T-cell (primary cell): ENCODE results near the gene CXCR6. TPM values are rescaled to one million over a fixed set of nuclear protein-coding genes. Genes with fewer than 3 reads are reported as not detected.
"Not testable (repeated sequence)": the region's sequence is repeated elsewhere in the genome, so short reads cannot be mapped to it uniquely, and the experiment has no call there.

Source experiments
- ATAC-seq, 4 experiments: fragments of 200-7000 bp in 3 of 4; fragments of 150-1000 bp in 1 of 4; cut with Tn5 transposase; replicated peaks in 1 of 4; 1 replicate in 3 of 4; 2 replicates in 1 of 4; pipeline ENCODE4 v1.10.0; 2021; ENCODE audit warnings: moderate library complexity in 3 of 4, mild to moderate bottlenecking in 2 of 4, moderate number of reproducible peaks in 1 of 4
- CTCF ChIA-PET, 2 donors: fragments of 300-600 bp; sonication (Branson Sonifier 250); formaldehyde crosslinking; loops; one replicate each; lab custom pipeline; 2022; ENCODE audit warnings: antibody characterized with exemption in 2 of 2; lab: Charles Lee
- POLR2A ChIA-PET, 2 donors: fragments of 300-600 bp; sonication (Branson Sonifier 250); formaldehyde crosslinking; loops; one replicate each; lab custom pipeline; 2022; ENCODE audit warnings: antibody characterized with exemption in 2 of 2; lab: Charles Lee
- DNase-seq, 35 experiments: peaks; one replicate each; pipeline versions ENCODE4 v3.0.0 to v3.0.0-alpha.2; 2013 to 2023
- H3K27ac ChIP-seq: one replicate; pipeline ENCODE4 v1.5.1; 2013; ENCODE audit warnings: low read length
- H3K27me3 ChIP-seq, 2 experiments: replicated peaks in 1 of 2; 1 replicate in 1 of 2; 2 replicates in 1 of 2; pipeline versions ENCODE4 v1.6.1 to v1.7.0; 2013; ENCODE audit warnings: low read length in 1 of 2, mixed read lengths in 1 of 2; ENCODE audit not compliant: control insufficient read depth in 2 of 2, insufficient read depth in 2 of 2; ENCODE audit errors: extremely low read depth in 1 of 2
- H3K36me3 ChIP-seq, 2 donors: 1 replicate in 1 of 2; 2 replicates in 1 of 2; pipeline versions ENCODE4 v1.6.1 to v1.7.0; 2013; ENCODE audit warnings: low read length in 1 of 2; ENCODE audit not compliant: control insufficient read depth in 2 of 2, insufficient read depth in 1 of 2; ENCODE audit errors: extremely low read depth in 1 of 2
- H3K4me1 ChIP-seq, 2 experiments: 1 replicate in 1 of 2; 2 replicates in 1 of 2; pipeline versions ENCODE4 v1.6.1 to v1.7.0; 2013; ENCODE audit warnings: low read length in 2 of 2, mixed read lengths in 1 of 2; ENCODE audit not compliant: insufficient read depth in 2 of 2, control insufficient read depth in 1 of 2; ENCODE audit errors: extremely low read depth in 1 of 2
- H3K4me3 ChIP-seq, 2 donors: 1 replicate in 1 of 2; 2 replicates in 1 of 2; pipeline versions ENCODE4 v1.5.1 to v1.7.0; 2013; ENCODE audit warnings: mild to moderate bottlenecking in 2 of 2, low read length in 1 of 2, moderate library complexity in 1 of 2; ENCODE audit not compliant: control insufficient read depth in 1 of 2; ENCODE audit errors: extremely low read depth in 1 of 2
- H3K9me3 ChIP-seq: 2 replicates; pipeline ENCODE4 v1.7.0; 2013
- H3K27ac Mint-ChIP-seq, 2 donors: one replicate each; pipeline ENCODE4 v1.8.0; 2020 to 2021; ENCODE audit warnings: mild to moderate bottlenecking in 2 of 2, mixed read lengths in 2 of 2
- H3K27me3 Mint-ChIP-seq, 2 donors: one replicate each; pipeline ENCODE4 v1.8.0; 2021 to 2022; ENCODE audit warnings: mixed read lengths in 2 of 2
- H3K36me3 Mint-ChIP-seq: one replicate; pipeline ENCODE4 v1.8.0; 2021; ENCODE audit warnings: mixed read lengths
- H3K4me1 Mint-ChIP-seq, 3 donors: one replicate each; pipeline ENCODE4 v1.8.0; 2020 to 2022; ENCODE audit warnings: mixed read lengths in 3 of 3, mild to moderate bottlenecking in 1 of 3
- H3K4me3 Mint-ChIP-seq, 3 donors: one replicate each; pipeline ENCODE4 v1.8.0; 2020 to 2022; ENCODE audit warnings: mild to moderate bottlenecking in 3 of 3, mixed read lengths in 3 of 3, moderate library complexity in 3 of 3
- H3K9me3 Mint-ChIP-seq, 3 donors: one replicate each; pipeline ENCODE4 v1.8.0; 2020 to 2022; ENCODE audit warnings: mixed read lengths in 3 of 3
- WGBS: methylation state at CpG from one replicate; pipeline ENCODE4 v1.1.5; 2013; ENCODE audit warnings: missing lambda C conversion rate; ENCODE audit not compliant: insufficient coverage; 5-methylcytosine and 5-hydroxymethylcytosine counted together
- total RNA-seq, 35 experiments: library from RNA in 6 of 35; stranded (reverse) in 6 of 35; fragments of 120-200 nt in 1 of 35; gene quantifications; one replicate each; pipeline versions ENCODE4 v1.2.1 to v1.2.4 and lab custom pipeline; 2013 to 2026

CXCR6 gene
- total RNA-seq, 5 donors from 2014 or later (not counting 1 experiment from before 2014, with no cell fraction given) = 2.0 to 14.7 (median 3.7) TPM

DNA sequence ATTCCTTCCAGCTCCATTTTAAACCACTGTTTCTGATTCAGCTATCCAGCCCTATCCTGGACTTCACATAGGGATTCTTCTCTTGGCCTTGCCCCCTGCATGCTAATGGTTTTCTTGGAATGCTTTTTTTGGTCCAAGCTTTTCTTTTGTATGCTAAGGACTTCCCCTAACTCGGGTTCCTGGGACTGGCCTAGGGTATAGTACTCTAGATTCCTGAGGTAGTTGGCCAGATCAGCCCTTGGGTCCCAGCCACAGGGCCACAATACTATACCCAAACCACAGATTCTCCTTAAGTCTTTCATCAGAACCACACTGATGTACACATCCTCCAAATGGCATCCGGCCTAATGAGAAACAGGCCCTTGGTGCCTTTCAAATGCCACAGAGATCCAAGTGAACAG, 49.6 kb downstream of the CXCR6 start:
- Histone ChIP-seq H3K4me3 (peak overlapping the region in 1 of 2 donors; percentile 1), H3K27me3 (peaks cover 0 to 3% of the 10 kb centered on the region in 2 experiments), H3K9me3 (no peaks in the 10 kb centered on the region), H3K27ac (peak overlapping the region; percentile 46), H3K36me3 (peaks cover 0 to 14% of the 10 kb centered on the region in 2 donors), H3K4me1 (peaks cover 15 to 78% of the 10 kb centered on the region in 2 experiments)
- POLR2A ChIA-PET = interaction anchor here in 1 of 2 donors (0.9 kb wide), 1 partner anchor 10 kb away, joined by 4 read pairs; no protein-coding TSS in a partner anchor
- 63% methylated on average over 1 of the region's 2 CpGs for WGBS
- Mint-ChIP-seq H3K4me1 (peaks cover 53 to 74% (median 74%) of the 10 kb centered on the region in 3 donors), H3K9me3 (no peaks in the 10 kb centered on the region), H3K27ac (peak overlapping the region; percentile 44 to 85), H3K4me3 (peak overlapping the region; percentile 7 to 82 (median 56)), H3K27me3 (no peaks in the 10 kb centered on the region), H3K36me3 (peaks cover 23% of the 10 kb centered on the region)
- ATAC-seq (no peak), DNase-seq (no peak)
- CTCF ChIA-PET = interaction anchor here in 1 of 2 donors (0.7 to 0.9 kb wide), 2 partner anchors 83 to 86 kb away, joined by 3 read pairs; no protein-coding TSS in a partner anchor

- DNase-seq (peak in 22 of 35 experiments; percentile 3 to 57 (median 22)), ATAC-seq (peak; percentile 11 to 36 (median 26))
- Mint-ChIP-seq H3K36me3 (peaks cover 20% of the 10 kb centered on the region), H3K27ac (peak overlapping the region; percentile 79 to 85), H3K9me3 (no peaks in the 10 kb centered on the region), H3K4me1 (peaks cover 46 to 68% (median 67%) of the 10 kb centered on the region in 3 donors), H3K27me3 (no peaks in the 10 kb centered on the region), H3K4me3 (peak overlapping the region; percentile 56 to 82 (median 58))
- H3K4me3 ChIP-seq = peak overlapping the region in 1 of 2 donors; percentile 6
- CTCF ChIA-PET = interaction anchor here (0.6 to 2.3 kb wide), 13 partner anchors 13 to 85 kb away, joined by 3 to 10 read pairs (median 4); partner anchors contain the start of gene CXCR6 (in 1 of the 2)
- 28% methylated on average over 2 of the region's 3 CpGs for WGBS
- H3K27ac ChIP-seq = peak overlapping the region; percentile 68
- peaks cover 0 to 11% of the 10 kb centered on the region in 2 donors for H3K36me3 ChIP-seq
- peaks cover 0 to 3% of the 10 kb centered on the region in 2 experiments for H3K27me3 ChIP-seq
- POLR2A ChIA-PET = interaction anchor here (0.6 to 1.5 kb wide), 5 partner anchors 8 to 300 kb away, joined by 3 to 8 read pairs (median 4); no protein-coding TSS in a partner anchor
- peaks cover 15 to 71% of the 10 kb centered on the region in 2 experiments for H3K4me1 ChIP-seq
- no peaks in the 10 kb centered on the region for H3K9me3 ChIP-seq
Measured at GRCh38 chr3:45993421-45994027, 50.3 kb downstream of the CXCR6 start.

- DNase-seq (peak; percentile 17 to 82 (median 47)), ATAC-seq (peak; percentile 6 to 32 (median 18))
- Mint-ChIP-seq H3K4me3 (peak overlapping the region; percentile 82 to 90 (median 84)), H3K27ac (peak overlapping the region; percentile 90 to 93), H3K27me3 (peaks cover 1% of the 10 kb centered on the region in 2 donors), H3K36me3 (peaks cover 17% of the 10 kb centered on the region), H3K4me1 (peaks cover 39 to 57% (median 56%) of the 10 kb centered on the region in 3 donors), H3K9me3 (no peaks in the 10 kb centered on the region)
- POLR2A ChIA-PET = interaction anchor here in 1 of 2 donors (0.6 to 1.5 kb wide), 3 partner anchors 50 to 74 kb away, joined by 3 to 8 read pairs (median 4); no protein-coding TSS in a partner anchor
- Histone ChIP-seq H3K9me3 (no peaks in the 10 kb centered on the region), H3K27ac (peak overlapping the region; percentile 95), H3K4me1 (peaks cover 15 to 62% of the 10 kb centered on the region in 2 experiments), H3K4me3 (peak overlapping the region; percentile 72 to 95), H3K27me3 (peaks cover 0 to 6% of the 10 kb centered on the region in 2 experiments), H3K36me3 (peaks cover 0 to 9% of the 10 kb centered on the region in 2 donors)
- WGBS = 15% methylated on average over 8 of the region's 16 CpGs
- CTCF ChIA-PET = interaction anchor here (0.6 to 2.3 kb wide), 13 partner anchors 14 to 313 kb away, joined by 3 to 10 read pairs (median 4); partner anchors contain the start of gene CXCR6 (in 1 of the 2)
Measured at GRCh38 chr3:45994419-45995235, 51.4 kb downstream of the CXCR6 start.

DNA sequence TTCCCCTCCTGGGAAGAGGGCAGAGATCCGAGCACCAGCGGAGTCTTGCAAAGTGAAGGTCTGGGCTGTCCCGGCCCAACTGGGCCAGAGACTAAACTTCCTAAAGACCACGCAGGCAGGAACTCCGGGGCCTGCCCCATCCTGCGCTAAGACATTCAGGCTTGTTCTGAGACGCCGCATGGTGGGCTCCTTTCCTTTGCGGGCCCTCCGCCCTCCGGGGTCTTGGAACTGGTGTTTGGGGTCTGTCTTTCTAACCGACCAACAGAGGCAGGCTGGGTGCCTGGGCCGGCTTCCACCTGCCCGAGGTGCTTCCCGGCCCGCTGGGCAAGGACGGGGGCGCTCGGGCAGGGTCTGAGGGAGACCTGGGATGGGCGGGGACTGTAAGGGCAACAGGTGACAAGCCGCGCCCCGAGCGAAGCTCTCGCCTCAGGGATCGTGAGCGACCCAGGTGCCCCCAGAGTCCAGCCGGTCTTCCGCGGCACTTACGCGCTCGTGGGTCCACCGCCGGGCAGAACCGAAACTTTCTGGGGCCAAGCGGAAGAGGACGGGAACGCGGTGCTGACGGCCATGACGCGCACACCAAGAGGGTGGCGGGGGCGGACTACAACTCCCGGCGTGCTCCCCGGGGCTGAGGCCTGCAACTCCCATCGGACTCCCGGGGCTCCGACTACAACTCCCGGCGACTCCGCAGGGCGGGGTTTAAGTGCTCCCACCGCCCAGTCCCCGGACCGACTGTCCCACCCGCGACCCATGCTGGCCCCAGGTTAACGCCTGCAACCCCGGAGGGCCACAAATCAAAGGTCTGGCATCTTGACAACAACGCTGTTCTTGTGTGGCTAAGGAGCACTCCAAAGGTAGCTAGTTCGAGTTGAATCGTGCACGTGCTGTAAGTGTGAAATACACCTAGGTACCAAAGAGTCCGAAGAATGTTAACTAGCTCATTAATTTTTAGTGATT, 52.2 kb downstream of the CXCR6 start, which contains the start of gene FYCO1:
Gene FYCO1, minus strand, starts transcription at position 589 of the 957 bp plus-strand sequence. CDS start 10,914 bp downstream, outside the sequence.
- ChIA-PET CTCF (interaction anchor here (0.6 to 2.3 kb wide), 9 partner anchors 45 to 106 kb away, joined by 3 to 7 read pairs (median 5); partner anchors contain the start of gene CXCR6 (in 1 of the 2)), POLR2A (interaction anchor here in 1 of 2 donors (0.6 kb wide), 1 partner anchor 20 kb away, joined by 3 read pairs; no protein-coding TSS in a partner anchor)
- DNase-seq (peak; percentile 67 to 93 (median 83)), ATAC-seq (peak; percentile 88 to 96 (median 94))
- Mint-ChIP-seq H3K27me3 (peaks cover 3 to 8% of the 10 kb centered on the region in 2 donors), H3K4me1 (peaks cover 30 to 48% (median 47%) of the 10 kb centered on the region in 3 donors), H3K36me3 (peaks cover 9% of the 10 kb centered on the region), H3K27ac (peak within 1 kb of the TSS; percentile 90 to 93), H3K9me3 (no peaks in the 10 kb centered on the region), H3K4me3 (peak within 1 kb of the TSS; percentile 82 to 90 (median 84))
- Histone ChIP-seq H3K4me3 (peak within 1 kb of the TSS; percentile 72 to 95), H3K27me3 (peaks cover 0 to 6% of the 10 kb centered on the region in 2 experiments), H3K27ac (peak within 1 kb of the TSS; percentile 95), H3K9me3 (no peaks in the 10 kb centered on the region), H3K36me3 (peaks cover 0 to 2% of the 10 kb centered on the region in 2 donors), H3K4me1 (peaks cover 15 to 54% of the 10 kb centered on the region in 2 experiments)
- 1% methylated on average over 59 of the region's 67 CpGs for WGBS

GRCh38 chr3:45997499-45997898, 54.2 kb downstream of the CXCR6 start:
- H3K27ac Mint-ChIP-seq, CTCF ChIA-PET, H3K9me3 ChIP-seq, H3K36me3 ChIP-seq, POLR2A ChIA-PET, DNase-seq, ATAC-seq, H3K27ac ChIP-seq, H3K9me3 Mint-ChIP-seq, H3K36me3 Mint-ChIP-seq, H3K4me3 Mint-ChIP-seq, H3K4me3 ChIP-seq, H3K27me3 ChIP-seq: not testable (repeated sequence)
- Mint-ChIP-seq H3K4me1 (peaks cover 16 to 32% (median 32%) of the 10 kb centered on the region in 3 donors), H3K27me3 (peaks cover 3 to 10% of the 10 kb centered on the region in 2 donors)
- 97% methylated on average over 10 of the region's 19 CpGs for WGBS
- H3K4me1 ChIP-seq = peaks cover 15 to 36% of the 10 kb centered on the region in 2 experiments
